Cardiac fibroblast (primary cell): ENCODE data around the gene CYP17A1.

Experiments
- DNase-seq, 2 donors: peaks; one replicate each; pipeline versions ENCODE4 v3.0.0 to v3.0.0-alpha.2; 2010; ENCODE audit warnings: low read depth in 2 of 2
- H3K4me3 ChIP-seq, 2 donors: replicated peaks in 1 of 2; 1 replicate in 1 of 2; 2 replicates in 1 of 2; pipeline ENCODE4 v1.5.1; 2011; ENCODE audit warnings: low read depth in 2 of 2, low read length in 2 of 2, mild to moderate bottlenecking in 2 of 2, moderate library complexity in 1 of 2
- TF ChIP-seq, protein P1 (sequence below): IDR thresholded peaks from one replicate; pipeline ENCODE4 v1.5.1; 2011; ENCODE audit warnings: low read depth, mild to moderate bottlenecking, low read length, inconsistent platforms

Gene CYP17A1

DNA sequence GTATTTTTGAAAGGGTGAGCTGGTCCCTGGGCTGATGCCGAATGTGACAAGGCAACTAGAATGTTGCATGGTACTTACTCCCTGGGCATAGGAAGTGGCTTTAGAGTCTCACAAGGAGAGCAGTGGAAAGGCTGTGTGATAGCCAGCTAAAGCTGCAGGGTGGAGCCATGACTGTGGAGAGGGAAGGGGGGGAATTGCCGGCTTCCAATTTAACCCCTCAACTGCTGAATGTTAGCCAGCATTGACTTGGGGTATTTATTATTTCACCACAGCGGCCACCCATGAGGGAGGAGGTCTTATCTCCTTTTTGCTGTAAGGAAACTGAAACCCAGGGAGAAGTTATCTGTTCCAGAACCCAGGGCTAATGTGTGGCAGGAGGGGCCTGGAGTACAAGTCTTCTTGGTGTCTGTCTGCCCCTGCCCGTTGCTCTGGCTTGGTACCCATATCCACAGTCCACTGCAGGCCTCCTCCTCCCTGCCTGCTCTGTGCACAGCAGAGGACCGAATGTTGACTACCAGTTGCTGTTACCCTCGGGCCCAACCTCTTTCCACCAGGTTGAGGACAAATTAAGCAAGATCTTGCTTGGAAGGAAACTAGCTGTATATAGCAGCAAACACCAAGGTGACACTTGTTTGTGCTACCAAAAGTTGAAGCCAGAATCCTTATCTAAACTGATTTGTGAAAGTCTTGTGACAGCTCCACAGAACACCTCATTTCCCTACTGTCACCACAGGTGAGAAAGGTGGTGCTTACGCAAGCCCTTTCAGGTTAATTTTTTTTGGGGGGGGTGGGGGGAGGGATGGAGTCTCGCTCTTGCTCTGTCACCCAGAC lies 55.9 kb downstream of the CYP17A1 start:
- peak overlapping the region in 1 of 2 donors; percentile 6 for H3K4me3 ChIP-seq
- DNase-seq, result peak in 1 of 2 donors; percentile 69
- TF ChIP-seq, protein P1, sequence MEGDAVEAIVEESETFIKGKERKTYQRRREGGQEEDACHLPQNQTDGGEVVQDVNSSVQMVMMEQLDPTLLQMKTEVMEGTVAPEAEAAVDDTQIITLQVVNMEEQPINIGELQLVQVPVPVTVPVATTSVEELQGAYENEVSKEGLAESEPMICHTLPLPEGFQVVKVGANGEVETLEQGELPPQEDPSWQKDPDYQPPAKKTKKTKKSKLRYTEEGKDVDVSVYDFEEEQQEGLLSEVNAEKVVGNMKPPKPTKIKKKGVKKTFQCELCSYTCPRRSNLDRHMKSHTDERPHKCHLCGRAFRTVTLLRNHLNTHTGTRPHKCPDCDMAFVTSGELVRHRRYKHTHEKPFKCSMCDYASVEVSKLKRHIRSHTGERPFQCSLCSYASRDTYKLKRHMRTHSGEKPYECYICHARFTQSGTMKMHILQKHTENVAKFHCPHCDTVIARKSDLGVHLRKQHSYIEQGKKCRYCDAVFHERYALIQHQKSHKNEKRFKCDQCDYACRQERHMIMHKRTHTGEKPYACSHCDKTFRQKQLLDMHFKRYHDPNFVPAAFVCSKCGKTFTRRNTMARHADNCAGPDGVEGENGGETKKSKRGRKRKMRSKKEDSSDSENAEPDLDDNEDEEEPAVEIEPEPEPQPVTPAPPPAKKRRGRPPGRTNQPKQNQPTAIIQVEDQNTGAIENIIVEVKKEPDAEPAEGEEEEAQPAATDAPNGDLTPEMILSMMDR, result no peak
